HCT116 (cell line): Measurements from ENCODE around the gene CASR. TPM values are rescaled to one million over a fixed set of nuclear protein-coding genes. Genes with fewer than 3 reads are reported as not detected.

Experiments used
- ATAC-seq: fragments of 200-7000 bp; cut with Tn5 transposase; 2 replicates; pipeline ENCODE4 v1.9.1; 2020; ENCODE audit warnings: mild to moderate bottlenecking, moderate library complexity
- BruUV-seq: library from RNA; stranded (reverse); fragments of 400-500 nt; replicated peaks from 2 replicates; lab custom pipeline; 2021; lab: Mats Ljungman, UMichigan
- CTCF ChIA-PET: fragments of 300-600 bp; sonication (Branson Sonifier 250); formaldehyde crosslinking; loops from one replicate; lab custom pipeline; 2021; ENCODE audit warnings: antibody characterized with exemption; lab: Charles Lee
- POLR2A ChIA-PET: fragments of 300-600, 350-600 bp; sonication (Branson Sonifier 250); formaldehyde crosslinking; loops from one replicate; lab custom pipeline; 2021; ENCODE audit warnings: antibody characterized with exemption; lab: Charles Lee
- RAD21 ChIA-PET, 2 experiments: fragments of 300-600 bp; sonication (Branson Sonifier 250); formaldehyde crosslinking; loops; one replicate each; lab custom pipeline; 2023; ENCODE audit warnings: low total read pairs in 2 of 2; ENCODE audit not compliant: uncharacterized antibody in 2 of 2, unreplicated experiment in 2 of 2, low non-redundant PET in 1 of 2; lab: Charles Lee
- DNase-seq: peaks from one replicate; pipeline ENCODE4 v3.0.0-alpha.2; 2010; ENCODE audit warnings: low read depth, low spot score
- H2AFZ ChIP-seq: fragments of 200-600 bp; shearing (Covaris generic), sonication (generic); 2 replicates; pipeline ENCODE4 v1.6.1; 2017; ENCODE audit warnings: low read depth, mixed run types, mixed read lengths, antibody characterized with exemption, low read length; ENCODE audit not compliant: poor library complexity, severe bottlenecking
- H3K27ac ChIP-seq: 2 replicates; pipeline ENCODE4 v1.5.1; 2012; ENCODE audit warnings: low read depth, low read length
- H3K27me3 ChIP-seq: fragments of 200-600 bp; sonication (generic); 2 replicates; pipeline ENCODE4 v1.6.1; 2016; ENCODE audit warnings: mixed run types, low read length, mixed read lengths; ENCODE audit not compliant: insufficient read depth
- H3K36me3 ChIP-seq, 2 experiments: fragments of 200-500 bp in 1 of 2; fragments of 200-600 bp in 1 of 2; sonication (Bioruptor generic) in 1 of 2; sonication (generic) in 1 of 2; 2 replicates each; pipeline versions ENCODE4 v1.5.1 to v1.6.1; 2014 to 2016; ENCODE audit warnings: low read length in 2 of 2, inconsistent platforms in 1 of 2, mixed read lengths in 1 of 2, mixed run types in 1 of 2; ENCODE audit not compliant: insufficient read depth in 2 of 2, control insufficient read depth in 1 of 2
- H3K4me1 ChIP-seq, 2 experiments: fragments of 200-600 bp in 1 of 2; sonication (generic) in 1 of 2; 2 replicates each; pipeline versions ENCODE4 v1.5.1 to v1.6.1; 2012 to 2017; ENCODE audit warnings: low read length in 2 of 2, inconsistent platforms in 1 of 2, mild to moderate bottlenecking in 1 of 2, mixed read lengths in 1 of 2, mixed run types in 1 of 2, moderate library complexity in 1 of 2; ENCODE audit not compliant: insufficient read depth in 2 of 2, control insufficient read depth in 1 of 2
- H3K4me2 ChIP-seq: fragments of 200-600 bp; sonication (generic); 2 replicates; pipeline ENCODE4 v1.6.1; 2017; ENCODE audit warnings: mixed run types, low read length, mixed read lengths
- H3K4me3 ChIP-seq, 2 experiments: fragments of 200-600 bp in 1 of 2; sonication (generic) in 1 of 2; replicated peaks in 1 of 2; 2 replicates each; pipeline ENCODE4 v1.5.1; 2011 to 2016; ENCODE audit warnings: low read length in 2 of 2, control low read depth in 1 of 2, low read depth in 1 of 2, mild to moderate bottlenecking in 1 of 2, mixed read lengths in 1 of 2, mixed run types in 1 of 2
- H3K79me2 ChIP-seq: fragments of 200-600 bp; sonication (generic); 2 replicates; pipeline ENCODE4 v1.6.1; 2017; ENCODE audit warnings: mild to moderate bottlenecking, mixed run types, low read length, moderate library complexity, mixed read lengths; ENCODE audit not compliant: insufficient read depth
- H3K9ac ChIP-seq: fragments of 200-600 bp; sonication (generic); 2 replicates; pipeline ENCODE4 v1.6.1; 2016; ENCODE audit warnings: low read length, mixed read lengths
- H3K9me2 ChIP-seq: fragments of 200-600 bp; sonication (generic), shearing (Covaris generic); 2 replicates; pipeline ENCODE4 v1.6.1; 2017; ENCODE audit warnings: mixed run types, mild to moderate bottlenecking, moderate library complexity; ENCODE audit not compliant: insufficient read depth
- H3K9me3 ChIP-seq, 2 experiments: fragments of 200-500 bp in 1 of 2; fragments of 200-600 bp in 1 of 2; sonication (Bioruptor generic) in 1 of 2; sonication (generic) in 1 of 2; 2 replicates each; pipeline ENCODE4 v1.6.1; 2014 to 2017; ENCODE audit warnings: low read length in 2 of 2, mixed read lengths in 2 of 2, inconsistent platforms in 1 of 2, low read depth in 1 of 2, mild to moderate bottlenecking in 1 of 2, mixed run types in 1 of 2, moderate library complexity in 1 of 2; ENCODE audit not compliant: control insufficient read depth in 1 of 2, insufficient read depth in 1 of 2
- H4K20me1 ChIP-seq: fragments of 200-600 bp; sonication (generic), shearing (Covaris generic); 2 replicates; pipeline ENCODE4 v1.6.1; 2017; ENCODE audit warnings: mixed run types, mild to moderate bottlenecking, moderate library complexity; ENCODE audit not compliant: insufficient read depth
- CBX3 ChIP-seq: IDR thresholded peaks from 2 replicates; pipeline ENCODE4 v1.6.1; 2012; ENCODE audit warnings: low read depth
- EGR1 ChIP-seq: IDR thresholded peaks from 2 replicates; pipeline ENCODE4 v1.6.1; 2012; ENCODE audit warnings: low read depth
- ELF1 ChIP-seq: IDR thresholded peaks from 2 replicates; pipeline ENCODE4 v1.6.1; 2012; ENCODE audit warnings: low read depth, borderline replicate concordance
- EZH2 ChIP-seq: fragments of 200-600 bp; sonication (generic); IDR thresholded peaks from 2 replicates; pipeline ENCODE4 v1.6.1; 2017; ENCODE audit warnings: antibody characterized with exemption, mixed run types
- EZH2phosphoT487 ChIP-seq: fragments of 200-600 bp; IDR thresholded peaks from 2 replicates; pipeline ENCODE4 v1.6.1; 2018; ENCODE audit warnings: antibody characterized with exemption, borderline replicate concordance
- FOSL1 ChIP-seq: IDR thresholded peaks from 2 replicates; pipeline ENCODE4 v1.6.1; 2012; ENCODE audit warnings: low read depth
- JUND ChIP-seq: IDR thresholded peaks from 2 replicates; pipeline ENCODE4 v1.6.1; 2012
- POLR2A ChIP-seq: IDR thresholded peaks from 2 replicates; pipeline ENCODE4 v1.7.0; 2011; ENCODE audit warnings: borderline replicate concordance; ENCODE audit not compliant: insufficient read depth, insufficient read length; ENCODE audit errors: extremely low read depth
- POLR2AphosphoS5 ChIP-seq: IDR thresholded peaks from 2 replicates; pipeline ENCODE4 v1.6.1; 2011; ENCODE audit warnings: mild to moderate bottlenecking, low read depth, low read length, moderate library complexity
- RAD21 ChIP-seq: IDR thresholded peaks from 2 replicates; pipeline ENCODE4 v1.6.1; 2012; ENCODE audit warnings: low read depth, mild to moderate bottlenecking
- SIN3A ChIP-seq: IDR thresholded peaks from 2 replicates; pipeline ENCODE4 v1.6.1; 2012; ENCODE audit warnings: low read depth
- SP1 ChIP-seq: IDR thresholded peaks from 2 replicates; pipeline ENCODE4 v1.6.1; 2012; ENCODE audit warnings: low read depth
- SRF ChIP-seq: IDR thresholded peaks from 2 replicates; pipeline ENCODE4 v1.6.1; 2012; ENCODE audit warnings: low read depth
- YY1 ChIP-seq: IDR thresholded peaks from 2 replicates; pipeline ENCODE4 v1.6.1; 2011; ENCODE audit warnings: low read length, low read depth, moderate library complexity, mild to moderate bottlenecking; ENCODE audit not compliant: insufficient replicate concordance; ENCODE audit errors: extremely low read depth
- ZFX ChIP-seq: fragments of 450-650 bp; IDR thresholded peaks from 2 replicates; pipeline ENCODE4 v1.6.1; 2017
- ZNF274 ChIP-seq: fragments of 200-500 bp; sonication (Bioruptor generic); IDR thresholded peaks from 2 replicates; pipeline ENCODE4 v1.6.1; 2014; ENCODE audit warnings: mild to moderate bottlenecking, low read depth, low read length, inconsistent platforms
- intact Hi-C: fragments of 100-400 bp; cut with micrococcal nuclease; formaldehyde crosslinking; loops from 2 replicates; pipeline ENCODE4 v1.10.0; 2022
- total RNA-seq: library from RNA; stranded (reverse); gene quantifications from one replicate; pipeline ENCODE4 v1.2.1, GENCODE V29; 2021; ENCODE audit not compliant: unreplicated experiment
- TF ChIP-seq, protein P1 (sequence below): IDR thresholded peaks from 2 replicates; pipeline ENCODE4 v1.6.1; 2011; ENCODE audit warnings: mild to moderate bottlenecking, low read length, moderate library complexity; ENCODE audit not compliant: insufficient replicate concordance; ENCODE audit errors: extremely low read depth
- TF ChIP-seq, protein P2 (sequence below), 3 experiments: fragments of 200-600 bp in 1 of 3; sonication (generic) in 1 of 3; IDR thresholded peaks in 2 of 3; conservative IDR thresholded peaks in 1 of 3; 2 replicates each; pipeline ENCODE4 v1.5.1; 2012 to 2017; ENCODE audit warnings: low read depth in 2 of 3, low read length in 2 of 3, antibody characterized with exemption in 1 of 3, borderline replicate concordance in 1 of 3, control low read depth in 1 of 3, mild to moderate bottlenecking in 1 of 3, mixed read lengths in 1 of 3, mixed run types in 1 of 3, moderate library complexity in 1 of 3; ENCODE audit not compliant: insufficient read depth in 1 of 3
- TF ChIP-seq, protein P3 (sequence below): IDR thresholded peaks from 2 replicates; pipeline ENCODE4 v1.6.1; 2012

Gene CASR
- total RNA-seq, 1 experiment from 2014 or later = not detected

DNA sequence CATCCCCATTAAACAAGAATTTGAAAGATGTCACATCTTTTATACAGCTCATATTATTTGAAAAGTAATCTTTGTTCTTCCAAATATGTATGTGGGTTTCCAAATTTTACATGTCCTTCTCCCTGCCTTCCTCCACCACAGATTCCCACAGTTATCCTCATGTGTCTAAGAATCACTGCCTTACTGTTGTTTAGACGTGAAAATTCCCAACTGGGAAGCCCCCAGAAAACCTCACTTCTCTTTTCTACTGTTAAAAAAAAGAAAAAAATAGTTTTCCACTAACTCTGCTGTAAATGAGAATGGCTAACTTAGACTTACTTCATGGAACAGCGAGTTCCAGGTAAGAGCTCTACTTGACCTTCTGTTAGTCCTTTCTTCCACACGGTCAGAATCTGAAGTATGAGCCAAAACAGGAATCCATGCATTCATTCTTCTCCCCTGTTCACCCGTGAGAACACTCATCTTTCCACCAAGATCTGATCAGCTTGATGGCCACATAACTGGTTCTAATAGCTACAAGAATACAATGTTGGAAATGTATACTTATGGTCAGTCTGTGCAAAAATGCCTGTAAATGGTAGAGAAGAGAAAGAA is 123.7 kb downstream of the CASR start (continued):
- TF ChIP-seq EZH2phosphoT487 (no peak), YY1 (no peak), ELF1 (no peak), SRF (no peak), POLR2AphosphoS5 (no peak)
- TF ChIP-seq, all 23 proteins: peak for 0

DNA sequence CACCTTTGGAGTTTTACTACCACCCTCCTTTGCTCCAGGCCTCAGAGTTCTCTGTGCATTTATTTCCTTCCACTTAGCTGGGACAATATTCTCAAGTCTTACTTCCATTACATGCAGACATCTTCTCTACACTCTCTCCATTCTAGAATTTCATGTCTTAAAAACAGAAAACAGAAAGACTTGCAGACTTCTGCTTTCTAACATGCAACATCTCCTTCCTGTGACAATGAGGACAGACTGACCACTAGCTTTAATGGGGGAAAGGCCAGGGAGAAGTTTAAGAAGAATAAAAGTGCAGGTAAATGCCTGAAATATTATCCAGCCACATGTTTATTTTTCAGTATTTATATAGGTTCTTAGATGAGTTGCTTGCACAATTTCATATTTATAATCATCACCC is 124.5 kb downstream of the CASR start:
- no peak for ATAC-seq
- no peak for DNase-seq
- H3K4me2 ChIP-seq = no peak overlapping the region
- H3K4me1 ChIP-seq = 0 out of 4 replicates have a peak, but pooled peaks cover 0 to 3% of the 10 kb centered on the region in 2 experiments
- H2AFZ ChIP-seq = no peak overlapping the region
- H3K9ac ChIP-seq = no peak overlapping the region
- RAD21 ChIA-PET = no interaction called here
- H3K9me3 ChIP-seq = no peaks in the 10 kb centered on the region
- no peaks in the 10 kb centered on the region for H4K20me1 ChIP-seq
- POLR2A ChIA-PET = interaction anchor here (0.6 to 1.3 kb wide), 2 partner anchors 8 to 20 kb away, joined by 3 to 4 read pairs; no protein-coding TSS in a partner anchor
- CTCF ChIA-PET = interaction anchor here (2.7 kb wide), 1 partner anchor 49 kb away, joined by 14 read pairs; no protein-coding TSS in a partner anchor
- no peaks in the 10 kb centered on the region for H3K9me2 ChIP-seq
- no peak overlapping the region for H3K27ac ChIP-seq
- no peak overlapping the region for H3K4me3 ChIP-seq
- intact Hi-C loops = loop anchor here (5.0 kb wide), 2 partner anchors 49 to 761 kb away; partner anchors contain the start of gene POLQ
- TF ChIP-seq FOSL1 (no peak), EZH2 (no peak), SP1 (no peak), RAD21 (no peak), ZFX (no peak), ELF1 (no peak), EGR1 (no peak), POLR2A (no peak), CBX3 (no peak), EZH2phosphoT487 (no peak), ZNF274 (no peak), JUND (no peak), POLR2AphosphoS5 (no peak), SIN3A (no peak)
- TF ChIP-seq, protein P1, sequence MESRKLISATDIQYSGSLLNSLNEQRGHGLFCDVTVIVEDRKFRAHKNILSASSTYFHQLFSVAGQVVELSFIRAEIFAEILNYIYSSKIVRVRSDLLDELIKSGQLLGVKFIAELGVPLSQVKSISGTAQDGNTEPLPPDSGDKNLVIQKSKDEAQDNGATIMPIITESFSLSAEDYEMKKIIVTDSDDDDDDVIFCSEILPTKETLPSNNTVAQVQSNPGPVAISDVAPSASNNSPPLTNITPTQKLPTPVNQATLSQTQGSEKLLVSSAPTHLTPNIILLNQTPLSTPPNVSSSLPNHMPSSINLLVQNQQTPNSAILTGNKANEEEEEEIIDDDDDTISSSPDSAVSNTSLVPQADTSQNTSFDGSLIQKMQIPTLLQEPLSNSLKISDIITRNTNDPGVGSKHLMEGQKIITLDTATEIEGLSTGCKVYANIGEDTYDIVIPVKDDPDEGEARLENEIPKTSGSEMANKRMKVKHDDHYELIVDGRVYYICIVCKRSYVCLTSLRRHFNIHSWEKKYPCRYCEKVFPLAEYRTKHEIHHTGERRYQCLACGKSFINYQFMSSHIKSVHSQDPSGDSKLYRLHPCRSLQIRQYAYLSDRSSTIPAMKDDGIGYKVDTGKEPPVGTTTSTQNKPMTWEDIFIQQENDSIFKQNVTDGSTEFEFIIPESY = no peak
- TF ChIP-seq, protein P2, sequence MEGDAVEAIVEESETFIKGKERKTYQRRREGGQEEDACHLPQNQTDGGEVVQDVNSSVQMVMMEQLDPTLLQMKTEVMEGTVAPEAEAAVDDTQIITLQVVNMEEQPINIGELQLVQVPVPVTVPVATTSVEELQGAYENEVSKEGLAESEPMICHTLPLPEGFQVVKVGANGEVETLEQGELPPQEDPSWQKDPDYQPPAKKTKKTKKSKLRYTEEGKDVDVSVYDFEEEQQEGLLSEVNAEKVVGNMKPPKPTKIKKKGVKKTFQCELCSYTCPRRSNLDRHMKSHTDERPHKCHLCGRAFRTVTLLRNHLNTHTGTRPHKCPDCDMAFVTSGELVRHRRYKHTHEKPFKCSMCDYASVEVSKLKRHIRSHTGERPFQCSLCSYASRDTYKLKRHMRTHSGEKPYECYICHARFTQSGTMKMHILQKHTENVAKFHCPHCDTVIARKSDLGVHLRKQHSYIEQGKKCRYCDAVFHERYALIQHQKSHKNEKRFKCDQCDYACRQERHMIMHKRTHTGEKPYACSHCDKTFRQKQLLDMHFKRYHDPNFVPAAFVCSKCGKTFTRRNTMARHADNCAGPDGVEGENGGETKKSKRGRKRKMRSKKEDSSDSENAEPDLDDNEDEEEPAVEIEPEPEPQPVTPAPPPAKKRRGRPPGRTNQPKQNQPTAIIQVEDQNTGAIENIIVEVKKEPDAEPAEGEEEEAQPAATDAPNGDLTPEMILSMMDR (IDR thresholded peaks at IDR 0.05 in 2 of 3, conservative IDR thresholded peaks at IDR 0.05 in 1 of 3; ENCODE audit: borderline replicate concordance in 1 of 3, insufficient read depth in 1 of 3, low read depth in 2 of 3, low read length in 2 of 3) = no peak
- TF ChIP-seq, protein P3, sequence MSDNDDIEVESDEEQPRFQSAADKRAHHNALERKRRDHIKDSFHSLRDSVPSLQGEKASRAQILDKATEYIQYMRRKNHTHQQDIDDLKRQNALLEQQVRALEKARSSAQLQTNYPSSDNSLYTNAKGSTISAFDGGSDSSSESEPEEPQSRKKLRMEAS = no peak
- H3K36me3 ChIP-seq = no peaks in the 10 kb centered on the region
- no peaks in the 10 kb centered on the region for H3K79me2 ChIP-seq
- no TSS peak for BruUV-seq
- no peaks in the 10 kb centered on the region for H3K27me3 ChIP-seq
